Measurements from ENCODE around the gene TMPRSS12.

DNA sequence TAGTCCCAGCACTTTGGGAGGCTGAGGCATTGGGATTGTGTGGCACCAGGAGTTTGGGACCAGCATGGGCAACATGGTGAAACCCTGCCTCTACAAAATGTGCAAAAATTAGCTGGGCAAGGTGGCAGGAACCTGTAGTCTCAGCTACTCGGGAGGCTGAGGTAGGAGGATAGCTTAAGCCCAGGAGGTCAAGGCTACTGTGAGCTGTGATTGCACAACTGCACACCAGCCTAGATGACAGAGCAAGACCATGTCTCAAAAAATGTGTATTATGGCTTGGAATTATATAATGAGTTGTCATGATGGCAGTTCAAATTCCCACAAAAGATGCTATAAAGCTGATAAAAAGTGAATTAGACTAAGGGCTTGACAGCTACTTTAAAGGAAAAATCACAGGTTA, 20.6 kb upstream of the TMPRSS12 start:
- no peak for TF ChIP-seq EZH2phosphoT487 (IDR thresholded peaks at IDR 0.05; ENCODE audit: borderline replicate concordance, low read depth, low read length)
- TF ChIP-seq, protein P1, sequence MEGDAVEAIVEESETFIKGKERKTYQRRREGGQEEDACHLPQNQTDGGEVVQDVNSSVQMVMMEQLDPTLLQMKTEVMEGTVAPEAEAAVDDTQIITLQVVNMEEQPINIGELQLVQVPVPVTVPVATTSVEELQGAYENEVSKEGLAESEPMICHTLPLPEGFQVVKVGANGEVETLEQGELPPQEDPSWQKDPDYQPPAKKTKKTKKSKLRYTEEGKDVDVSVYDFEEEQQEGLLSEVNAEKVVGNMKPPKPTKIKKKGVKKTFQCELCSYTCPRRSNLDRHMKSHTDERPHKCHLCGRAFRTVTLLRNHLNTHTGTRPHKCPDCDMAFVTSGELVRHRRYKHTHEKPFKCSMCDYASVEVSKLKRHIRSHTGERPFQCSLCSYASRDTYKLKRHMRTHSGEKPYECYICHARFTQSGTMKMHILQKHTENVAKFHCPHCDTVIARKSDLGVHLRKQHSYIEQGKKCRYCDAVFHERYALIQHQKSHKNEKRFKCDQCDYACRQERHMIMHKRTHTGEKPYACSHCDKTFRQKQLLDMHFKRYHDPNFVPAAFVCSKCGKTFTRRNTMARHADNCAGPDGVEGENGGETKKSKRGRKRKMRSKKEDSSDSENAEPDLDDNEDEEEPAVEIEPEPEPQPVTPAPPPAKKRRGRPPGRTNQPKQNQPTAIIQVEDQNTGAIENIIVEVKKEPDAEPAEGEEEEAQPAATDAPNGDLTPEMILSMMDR (conservative IDR thresholded peaks at IDR 0.05; ENCODE audit: low read length), result no peak

Data from OCI-LY7 (cell line).